ENCODE measurements around the gene SLC9A9.

GRCh38 chr3:143418391-143418790, 429.9 kb downstream of the SLC9A9 start:
- TF ChIP-seq CTCF (optimal IDR thresholded peaks at IDR 0.05 in 1 of 3, IDR thresholded peaks at IDR 0.05 in 1 of 3, conservative IDR thresholded peaks at IDR 0.05 in 1 of 3; ENCODE audit: extremely low read depth in 1 of 3, insufficient read depth in 2 of 3, low read length in 3 of 3) = no peak
- no peak for TF ChIP-seq EZH2 (IDR thresholded peaks at IDR 0.05; ENCODE audit: low read length)

All from keratinocyte (primary cell).